Skeletal muscle satellite cell (primary cell): ENCODE data around the gene KCNK1.
A peak's percentile ranks its signal among the peaks of the same experiment; 100 is the strongest.
"Not testable (repeated sequence)": the region's sequence is repeated elsewhere in the genome, so short reads cannot be mapped to it uniquely, and the experiment has no call there.

ENCODE experiments used
- H3K27me3 ChIP-seq: 2 replicates; pipeline ENCODE4 v1.7.0; 2013; ENCODE audit warnings: low read length; ENCODE audit not compliant: control insufficient read depth, insufficient read depth
- H3K36me3 ChIP-seq: 2 replicates; pipeline ENCODE4 v1.7.0; 2013; ENCODE audit warnings: mild to moderate bottlenecking, control low read depth, low read length; ENCODE audit not compliant: insufficient read depth
- H3K4me1 ChIP-seq: 2 replicates; pipeline ENCODE4 v1.7.0; 2013; ENCODE audit warnings: low read length; ENCODE audit not compliant: control insufficient read depth, insufficient read depth
- H3K4me2 ChIP-seq: 2 replicates; pipeline ENCODE4 v1.7.0; 2013; ENCODE audit warnings: mild to moderate bottlenecking, low read length
- H3K4me3 ChIP-seq: 2 replicates; pipeline ENCODE4 v1.7.0; 2013; ENCODE audit warnings: low read length
- H3K9ac ChIP-seq: 2 replicates; pipeline ENCODE4 v1.7.0; 2013; ENCODE audit warnings: mild to moderate bottlenecking, low read depth, low read length, moderate library complexity
- H3K9me3 ChIP-seq: replicated peaks from 2 replicates; pipeline ENCODE4 v1.7.0; 2013; ENCODE audit warnings: mild to moderate bottlenecking, control low read depth, low read length

The KCNK1 gene

GRCh38 chr1:233609926-233610325 is 4.0 kb upstream of the KCNK1 start:
- no peak overlapping the region for H3K9ac ChIP-seq
- no peak overlapping the region for H3K4me3 ChIP-seq
- no peaks in the 10 kb centered on the region for H3K9me3 ChIP-seq
- peaks cover 3% of the 10 kb centered on the region for H3K4me1 ChIP-seq
- no peak overlapping the region for H3K4me2 ChIP-seq
- no peaks in the 10 kb centered on the region for H3K36me3 ChIP-seq
- H3K27me3 ChIP-seq = peaks cover 8% of the 10 kb centered on the region

- peaks cover 8% of the 10 kb centered on the region for H3K27me3 ChIP-seq
Measured at GRCh38 chr1:233610628-233611027, 3.3 kb upstream of the KCNK1 start.

GRCh38 chr1:233611363-233611762 is 2.5 kb upstream of the KCNK1 start:
- H3K36me3 ChIP-seq, H3K9ac ChIP-seq, H3K4me3 ChIP-seq, H3K9me3 ChIP-seq, H3K27me3 ChIP-seq, H3K4me2 ChIP-seq, H3K4me1 ChIP-seq: not testable (repeated sequence)

More at GRCh38 chr1:233610628-233611027, 3.3 kb upstream of the KCNK1 start:
- Histone ChIP-seq H3K4me3 (no peak overlapping the region), H3K9ac (no peak overlapping the region), H3K9me3 (no peaks in the 10 kb centered on the region), H3K36me3 (no peaks in the 10 kb centered on the region), H3K4me1 (peaks cover 3% of the 10 kb centered on the region), H3K4me2 (no peak overlapping the region)

- Histone ChIP-seq H3K9me3 (no peaks in the 10 kb centered on the region), H3K27me3 (peaks cover 8% of the 10 kb centered on the region), H3K36me3 (no peaks in the 10 kb centered on the region), H3K4me1 (peaks cover 3% of the 10 kb centered on the region), H3K9ac (peak overlapping the region; percentile 80), H3K4me3 (peak overlapping the region; percentile 82), H3K4me2 (peak overlapping the region; percentile 91)
Measured at GRCh38 chr1:233614173-233614742, 352 bp downstream of the KCNK1 start.

- H3K4me1 ChIP-seq = peaks cover 3% of the 10 kb centered on the region
- no peak overlapping the region for H3K9ac ChIP-seq
- peak overlapping the region; percentile 82 for H3K4me3 ChIP-seq
- H3K9me3 ChIP-seq = no peaks in the 10 kb centered on the region
- H3K27me3 ChIP-seq = peaks cover 8% of the 10 kb centered on the region
- peak overlapping the region; percentile 91 for H3K4me2 ChIP-seq
- no peaks in the 10 kb centered on the region for H3K36me3 ChIP-seq
Measured at GRCh38 chr1:233614743-233615521, 1.0 kb downstream of the KCNK1 start.

- Histone ChIP-seq H3K9ac (no peak overlapping the region), H3K4me2 (peak overlapping the region; percentile 91), H3K4me3 (no peak overlapping the region), H3K4me1 (peaks cover 3% of the 10 kb centered on the region), H3K27me3 (peaks cover 8% of the 10 kb centered on the region), H3K36me3 (no peaks in the 10 kb centered on the region), H3K9me3 (no peaks in the 10 kb centered on the region)
Measured at GRCh38 chr1:233615571-233615970, 1.7 kb downstream of the KCNK1 start.

GRCh38 chr1:233617025-233617424 is 3.1 kb downstream of the KCNK1 start:
- Histone ChIP-seq H3K36me3 (no peaks in the 10 kb centered on the region), H3K4me3 (no peak overlapping the region), H3K9ac (no peak overlapping the region), H3K4me1 (peaks cover 3% of the 10 kb centered on the region), H3K4me2 (no peak overlapping the region), H3K9me3 (no peaks in the 10 kb centered on the region), H3K27me3 (peaks cover 4% of the 10 kb centered on the region)

- not testable (repeated sequence) for H3K9me3 ChIP-seq, H3K4me3 ChIP-seq, H3K36me3 ChIP-seq, H3K27me3 ChIP-seq, H3K4me1 ChIP-seq, H3K4me2 ChIP-seq, H3K9ac ChIP-seq
Measured at GRCh38 chr1:233619414-233619813, 5.5 kb downstream of the KCNK1 start.

GRCh38 chr1:233620065-233620464 is 6.2 kb downstream of the KCNK1 start:
- H3K36me3 ChIP-seq = no peaks in the 10 kb centered on the region
- H3K4me3 ChIP-seq = no peak overlapping the region
- no peak overlapping the region for H3K4me2 ChIP-seq
- H3K27me3 ChIP-seq = no peaks in the 10 kb centered on the region
- no peaks in the 10 kb centered on the region for H3K4me1 ChIP-seq
- H3K9ac ChIP-seq = no peak overlapping the region
- no peaks in the 10 kb centered on the region for H3K9me3 ChIP-seq

- H3K4me1 ChIP-seq = no peaks in the 10 kb centered on the region
- no peak overlapping the region for H3K4me3 ChIP-seq
- no peak overlapping the region for H3K4me2 ChIP-seq
- H3K27me3 ChIP-seq = no peaks in the 10 kb centered on the region
- H3K9me3 ChIP-seq = no peaks in the 10 kb centered on the region
- H3K9ac ChIP-seq = no peak overlapping the region
- no peaks in the 10 kb centered on the region for H3K36me3 ChIP-seq
Measured at GRCh38 chr1:233621923-233622322, 8.0 kb downstream of the KCNK1 start.

- no peak overlapping the region for H3K9ac ChIP-seq
- no peaks in the 10 kb centered on the region for H3K9me3 ChIP-seq
- H3K4me2 ChIP-seq = no peak overlapping the region
- H3K36me3 ChIP-seq = no peaks in the 10 kb centered on the region
- H3K27me3 ChIP-seq = no peaks in the 10 kb centered on the region
- H3K4me3 ChIP-seq = no peak overlapping the region
- no peaks in the 10 kb centered on the region for H3K4me1 ChIP-seq
Measured at GRCh38 chr1:233624289-233624688, 10.4 kb downstream of the KCNK1 start.

- Histone ChIP-seq H3K4me3 (no peak overlapping the region), H3K9me3 (no peaks in the 10 kb centered on the region), H3K27me3 (no peaks in the 10 kb centered on the region), H3K9ac (no peak overlapping the region), H3K4me1 (no peaks in the 10 kb centered on the region), H3K36me3 (no peaks in the 10 kb centered on the region), H3K4me2 (no peak overlapping the region)
Measured at GRCh38 chr1:233625087-233625486, 11.2 kb downstream of the KCNK1 start.
